Stomach (tissue), 9 donors: Measurements from ENCODE around the gene MYT1. TPM values are rescaled to one million over a fixed set of nuclear protein-coding genes. Genes with fewer than 3 reads are reported as not detected.

ENCODE experiments used
- DNase-seq, 2 donors: peaks; one replicate each; pipeline versions ENCODE4 v3.0.0 to v3.0.0-alpha.2; 2013 to 2019
- H3K27ac ChIP-seq, 5 donors: fragments of 200-600 bp in 4 of 5; sonication (generic) in 4 of 5; one replicate each; pipeline ENCODE4 v1.5.1; 2013 to 2019; ENCODE audit warnings: mild to moderate bottlenecking in 1 of 5, moderate library complexity in 1 of 5
- H3K27me3 ChIP-seq, 3 donors: fragments of 200-600 bp; sonication (generic); one replicate each; pipeline ENCODE4 v1.5.1; 2017 to 2019; ENCODE audit warnings: mixed run types in 1 of 3
- H3K36me3 ChIP-seq, 4 donors: fragments of 200-600 bp; sonication (generic); 1 replicate in 3 of 4; 2 replicates in 1 of 4; pipeline ENCODE4 v1.5.1; 2016 to 2019
- H3K4me1 ChIP-seq, 4 donors: fragments of 200-600 bp; sonication (generic); one replicate each; pipeline ENCODE4 v1.5.1; 2016 to 2019
- H3K4me3 ChIP-seq, 4 donors: fragments of 200-600 bp; sonication (generic) in 3 of 4; one replicate each; pipeline ENCODE4 v1.5.1; 2016 to 2019; ENCODE audit warnings: mild to moderate bottlenecking in 1 of 4
- H3K9me3 ChIP-seq, 4 donors: fragments of 200-600 bp; sonication (generic); one replicate each; pipeline ENCODE4 v1.5.1; 2016 to 2019
- CTCF ChIP-seq, 7 experiments: fragments of 450-650 bp in 4 of 7; fragments of 200-600 bp in 3 of 7; sonication (generic) in 3 of 7; IDR thresholded peaks; one replicate each; pipeline ENCODE4 v1.5.1; 2016 to 2019; ENCODE audit warnings: antibody characterized with exemption in 7 of 7, control low read depth in 2 of 7, mild to moderate bottlenecking in 1 of 7
- EP300 ChIP-seq: sonication (generic); formaldehyde crosslinking; IDR thresholded peaks from one replicate; pipeline ENCODE4 v1.6.1; 2017; ENCODE audit warnings: antibody characterized with exemption
- POLR2A ChIP-seq, 4 donors: fragments of 450-650 bp; IDR thresholded peaks; one replicate each; pipeline ENCODE4 v1.6.1; 2016; ENCODE audit warnings: antibody characterized with exemption in 4 of 4, control low read depth in 2 of 4, mild to moderate bottlenecking in 1 of 4, moderate library complexity in 1 of 4
- POLR2AphosphoS5 ChIP-seq, 3 donors: sonication (generic); formaldehyde crosslinking; IDR thresholded peaks; one replicate each; pipeline ENCODE4 v1.6.1; 2016; ENCODE audit warnings: antibody characterized with exemption in 3 of 3
- WGBS, 5 donors: extraction: QIAGEN DNeasy Blood & Tissue Kit in 3 of 5; methylation state at CpG; one replicate each; pipeline versions ENCODE4 v1.1.5 to v1.1.7; 2013 to 2018; 5-methylcytosine and 5-hydroxymethylcytosine counted together
- intact Hi-C: fragments of 100-400 bp; cut with DNase I; formaldehyde crosslinking; loops from one replicate; pipeline ENCODE4 v1.15.1; 2023; ENCODE audit warnings: low total_unique reads
- polyA plus RNA-seq, 3 donors: library from polyadenylated mRNA; stranded (reverse); fragments of 200-250 nt; gene quantifications; one replicate each; pipeline ENCODE4 v1.2.3, GENCODE V29; 2013
- total RNA-seq, 5 donors: library from RNA; depleted of rRNA; stranded (reverse); fragments of >200 nt; gene quantifications; one replicate each; pipeline versions ENCODE4 v1.1.0 to v1.2.3, GENCODE V29; 2014 to 2016
- donor health status: healthy with polysubstance abuse.
- donor health status: Bipolar disorder and iron deficiency.
- donor health status: healthy.

The MYT1 gene
- total and polyA plus RNA-seq, 8 donors, result 0.08 to 0.55 (median 0.25) TPM; not detected in 5

GRCh38 chr20:64212755-64213154, 48.5 kb downstream of the MYT1 start:
- intact Hi-C loops, result no loop called here
- peaks cover 0 to 21% (median 13%) of the 10 kb centered on the region in 4 donors for H3K4me1 ChIP-seq
- H3K4me3 ChIP-seq, result no peak overlapping the region
- H3K27ac ChIP-seq, result peak overlapping the region in 1 of 5 donors; percentile 64
- 35 to 47% (median 41%) methylated on average over 6 to 7 of the region's 7 CpGs for WGBS, 5 donors
- DNase-seq, result peak; percentile 29 to 81
- TF ChIP-seq EP300 (no peak), CTCF (IDR thresholded peaks at IDR 0.05) (no peak), POLR2AphosphoS5 (IDR thresholded peaks at IDR 0.05) (no peak), POLR2A (IDR thresholded peaks at IDR 0.05) (no peak)
- no peaks in the 10 kb centered on the region for H3K27me3 ChIP-seq
- no peaks in the 10 kb centered on the region for H3K36me3 ChIP-seq
- H3K9me3 ChIP-seq, result no peaks in the 10 kb centered on the region

- no peak for DNase-seq
- peaks cover 0 to 21% (median 13%) of the 10 kb centered on the region in 4 donors for H3K4me1 ChIP-seq
- H3K4me3 ChIP-seq, result no peak overlapping the region
- TF ChIP-seq EP300, result no peak
- H3K27me3 ChIP-seq, result no peaks in the 10 kb centered on the region
- no peaks in the 10 kb centered on the region for H3K36me3 ChIP-seq
- H3K9me3 ChIP-seq, result no peaks in the 10 kb centered on the region
- WGBS, 5 donors, result 83 to 94% (median 90%) methylated on average over 10 of the region's 10 CpGs
- H3K27ac ChIP-seq, result no peak overlapping the region
- intact Hi-C loops, result no loop called here
Observed at GRCh38 chr20:64214113-64214512, 49.9 kb downstream of the MYT1 start.

- WGBS, 5 donors, result 22 to 38% (median 33%) methylated on average over 5 to 6 of the region's 6 CpGs
- no peak for TF ChIP-seq EP300
- TF ChIP-seq POLR2A (IDR thresholded peaks at IDR 0.05), result no peak
- no peak for TF ChIP-seq CTCF (IDR thresholded peaks at IDR 0.05)
- no peak for TF ChIP-seq POLR2AphosphoS5 (IDR thresholded peaks at IDR 0.05)
Observed at GRCh38 chr20:64214952-64215351, 50.7 kb downstream of the MYT1 start.

GRCh38 chr20:64216036-64216435, 51.8 kb downstream of the MYT1 start:
- 49 to 59% (median 51%) methylated on average over 2 to 3 of the region's 3 CpGs for WGBS, 5 donors
- Histone ChIP-seq H3K36me3 (no peaks in the 10 kb centered on the region), H3K4me3 (no peak overlapping the region), H3K4me1 (peaks cover 0 to 26% (median 13%) of the 10 kb centered on the region in 4 donors), H3K27me3 (peaks cover 0 to 15% (median 0%) of the 10 kb centered on the region in 3 donors), H3K27ac (no peak overlapping the region), H3K9me3 (no peaks in the 10 kb centered on the region)
- intact Hi-C loops, result no loop called here
- TF ChIP-seq POLR2A (IDR thresholded peaks at IDR 0.05) (no peak), EP300 (no peak)
- DNase-seq, result peak; percentile 63 to 70

More at GRCh38 chr20:64214952-64215351, 50.7 kb downstream of the MYT1 start:
- Histone ChIP-seq H3K36me3 (no peaks in the 10 kb centered on the region), H3K9me3 (no peaks in the 10 kb centered on the region), H3K4me1 (peaks cover 0 to 21% (median 13%) of the 10 kb centered on the region in 4 donors), H3K4me3 (no peak overlapping the region), H3K27ac (no peak overlapping the region), H3K27me3 (peaks cover 0 to 5% (median 0%) of the 10 kb centered on the region in 3 donors)
- intact Hi-C loops, result no loop called here
- DNase-seq, result no peak

GRCh38 chr20:64216910-64217309, 52.7 kb downstream of the MYT1 start:
- H3K9me3 ChIP-seq, result no peaks in the 10 kb centered on the region
- 80 to 91% (median 88%) methylated on average over 9 to 11 of the region's 11 CpGs for WGBS, 5 donors
- intact Hi-C loops, result no loop called here
- H3K36me3 ChIP-seq, result no peaks in the 10 kb centered on the region
- TF ChIP-seq POLR2AphosphoS5 (IDR thresholded peaks at IDR 0.05) (no peak), CTCF (IDR thresholded peaks at IDR 0.05) (no peak), EP300 (no peak), POLR2A (IDR thresholded peaks at IDR 0.05) (no peak)
- H3K27me3 ChIP-seq, result peaks cover 0 to 15% (median 0%) of the 10 kb centered on the region in 3 donors
- no peak overlapping the region for H3K27ac ChIP-seq
- H3K4me3 ChIP-seq, result no peak overlapping the region
- peaks cover 0 to 26% (median 17%) of the 10 kb centered on the region in 4 donors for H3K4me1 ChIP-seq
- DNase-seq, result no peak
